K562 (cell line): ENCODE data around the gene CRADD. TPM values are rescaled to one million over a fixed set of nuclear protein-coding genes. Genes with fewer than 3 reads are reported as not detected.

Source experiments
- ATF7 ChIP-seq: fragments of 450-650 bp; IDR thresholded peaks from 2 replicates; pipeline ENCODE4 v1.7.1; 2014; ENCODE audit warnings: mild to moderate bottlenecking, moderate library complexity
- BDP1 ChIP-seq: IDR thresholded peaks from 3 replicates; pipeline ENCODE4 v1.6.1; 2011; ENCODE audit not compliant: insufficient read length, insufficient read depth
- CHD1 ChIP-seq: fragments of 200-600 bp; sonication (generic); IDR thresholded peaks from one replicate; pipeline ENCODE4 v1.6.1; 2012; ENCODE audit warnings: mild to moderate bottlenecking, moderate library complexity, low read length, inconsistent platforms
- EP300 ChIP-seq: IDR thresholded peaks from 2 replicates; pipeline ENCODE4 v1.6.1; 2012; ENCODE audit warnings: low read length, improper control_type of control experiment
- HMGN3 ChIP-seq: IDR thresholded peaks from 2 replicates; pipeline ENCODE4 v1.6.1; 2011; ENCODE audit warnings: borderline replicate concordance, low read depth, mild to moderate bottlenecking, mixed read lengths, low read length; ENCODE audit not compliant: insufficient read length; ENCODE audit errors: extremely low read depth
- MEF2D ChIP-seq: conservative IDR thresholded peaks from 2 replicates; pipeline ENCODE4 v1.6.1; 2016; ENCODE audit warnings: low read depth, missing genetic modification characterization, missing compliant biosample characterization
- NCOA2 ChIP-seq, 2 experiments: fragments of 450-650 bp; IDR thresholded peaks; 2 replicates each; pipeline ENCODE4 v1.6.1; 2018; ENCODE audit warnings: mild to moderate bottlenecking in 2 of 2, moderate library complexity in 1 of 2; ENCODE audit not compliant: partially characterized antibody in 2 of 2
- NR2C2 ChIP-seq, 2 experiments: fragments of 200-800 bp in 1 of 2; sonication (Bioruptor generic) in 1 of 2; sonication (generic) in 1 of 2; formaldehyde crosslinking in 1 of 2; IDR thresholded peaks; 2 replicates each; pipeline versions ENCODE4 v1.6.1 to v1.8.0; 2016 to 2022; ENCODE audit warnings: mild to moderate bottlenecking in 1 of 2, missing compliant biosample characterization in 1 of 2, missing genetic modification characterization in 1 of 2, missing genetic modification reagents in 1 of 2
- NR4A1 ChIP-seq, 2 experiments: fragments of 250-450 bp in 1 of 2; fragments of 450-650 bp in 1 of 2; sonication (Bioruptor Pico) in 1 of 2; IDR thresholded peaks; 2 replicates each; pipeline versions ENCODE4 v1.4.0 to v1.6.1; 2016 to 2020; ENCODE audit warnings: mild to moderate bottlenecking in 2 of 2, missing compliant biosample characterization in 1 of 2, missing genetic modification characterization in 1 of 2, moderate library complexity in 1 of 2
- POLR2H ChIP-seq: IDR thresholded peaks from 2 replicates; pipeline ENCODE4 v1.6.1; 2016; ENCODE audit warnings: missing genetic modification characterization, low read depth, mild to moderate bottlenecking, control low read depth, missing compliant biosample characterization, moderate library complexity
- RBM14 ChIP-seq: fragments of 200-400 bp; formaldehyde crosslinking; IDR thresholded peaks from 2 replicates; pipeline ENCODE4 v1.6.1; 2018; ENCODE audit warnings: low read depth, mild to moderate bottlenecking, low read length, moderate library complexity, borderline replicate concordance; ENCODE audit not compliant: insufficient read depth
- SAFB2 ChIP-seq: fragments of 200-400 bp; formaldehyde crosslinking; IDR thresholded peaks from 2 replicates; pipeline ENCODE4 v1.6.1; 2018; ENCODE audit warnings: borderline replicate concordance, low read length, low read depth, moderate library complexity; ENCODE audit not compliant: severe bottlenecking
- SMAD4 ChIP-seq: fragments of 250-450 bp; sonication (Bioruptor Pico); conservative IDR thresholded peaks from 2 replicates; pipeline ENCODE4 v1.8.0; 2021; ENCODE audit warnings: inconsistent platforms, mild to moderate bottlenecking, moderate library complexity
- U2AF1 ChIP-seq: fragments of 200-400 bp; formaldehyde crosslinking; optimal IDR thresholded peaks from 2 replicates; pipeline ENCODE3; 2017; ENCODE audit warnings: mild to moderate bottlenecking, low read depth, low read length, moderate library complexity
- ZNF124 ChIP-seq: sonication (generic); formaldehyde crosslinking; IDR thresholded peaks from 2 replicates; pipeline ENCODE4 v1.8.1; 2022; ENCODE audit warnings: missing genetic modification reagents
- ZNF143 ChIP-seq: sonication (generic); formaldehyde crosslinking; IDR thresholded peaks from 2 replicates; pipeline ENCODE4 v1.9.0; 2022; ENCODE audit warnings: mild to moderate bottlenecking, missing genetic modification reagents
- ZNF282 ChIP-seq: sonication (generic); formaldehyde crosslinking; IDR thresholded peaks from 2 replicates; pipeline ENCODE4 v1.8.1; 2023; ENCODE audit warnings: missing genetic modification reagents
- ZNF584 ChIP-seq: fragments of 200-800 bp; sonication (Bioruptor generic); IDR thresholded peaks from 2 replicates; pipeline ENCODE4 v1.6.1; 2016; ENCODE audit warnings: low read depth, mild to moderate bottlenecking, missing genetic modification characterization, missing compliant biosample characterization
- polyA plus RNA-seq, 8 experiments: library from polyadenylated mRNA; depleted of rRNA in 4 of 8; stranded (reverse) in 5 of 8; unstranded in 3 of 8; fragments of >200 nt; fragmentation: Nextera tagmentation in 2 of 8; fragmentation: Illumina TruSeq in 1 of 8; extraction: Ambion mirVana in 2 of 8; extraction: Trizol in 1 of 8; gene quantifications; 2 replicates each; pipeline versions ENCODE4 v1.2.1 to v1.2.3, GENCODE V29; 2011 to 2014; ENCODE audit warnings: inconsistent platforms in 1 of 8, missing spikeins in 1 of 8
- total RNA-seq, 7 experiments: library from RNA; depleted of rRNA in 6 of 7; stranded (reverse); fragments of >200 nt in 6 of 7; fragmentation: Illumina TruSeq in 2 of 7; extraction: Trizol in 2 of 7; gene quantifications; 2 replicates each; pipeline versions ENCODE4 v1.2.1 to v1.2.3, GENCODE V29; 2011 to 2021; ENCODE audit warnings: low replicate concordance in 1 of 7
- TF ChIP-seq, protein P1 (sequence below): sonication (generic); formaldehyde crosslinking; IDR thresholded peaks from 2 replicates; pipeline ENCODE4 v1.8.0; 2022; ENCODE audit warnings: mild to moderate bottlenecking, missing genetic modification reagents
- TF ChIP-seq, protein P2 (sequence below): fragments of 450-650 bp; conservative IDR thresholded peaks from 2 replicates; pipeline ENCODE4 v1.6.1; 2016; ENCODE audit warnings: missing genetic modification characterization, low read depth, mild to moderate bottlenecking, missing compliant biosample characterization, moderate library complexity
- TF ChIP-seq, protein P3 (sequence below): fragments of 250-450 bp; sonication (Bioruptor Pico); IDR thresholded peaks from 2 replicates; pipeline ENCODE4 v1.8.0; 2022; ENCODE audit warnings: moderate library complexity, mild to moderate bottlenecking, inconsistent platforms
- TF ChIP-seq, protein P4 (sequence below): sonication (generic); formaldehyde crosslinking; IDR thresholded peaks from 2 replicates; pipeline ENCODE4 v1.9.0; 2022; ENCODE audit warnings: mild to moderate bottlenecking, missing genetic modification reagents

CRADD gene
- total and polyA plus RNA-seq, 9 of the 15 experiments (the other 6 are each of a cell fraction or from before 2014, with no cell fraction given): 20.5 to 41.1 (median 25.9) TPM

GRCh38 chr12:93847517-93848474, 170.6 kb downstream of the CRADD start (continued):
- TF ChIP-seq U2AF1 (no peak), MEF2D (no peak), ZNF584 (CRISPR knock-in tag) (no peak), ZNF282 (CRISPR knock-in tag) (no peak), SAFB2 (no peak), ZNF143 (CRISPR knock-in tag) (no peak), HMGN3 (peak; percentile 44), EP300 (peak; percentile 60; the same call in 1 of the 2 replicates), POLR2H (tag) (0 out of 2 replicates have a peak, but pooled peaks have one; percentile 45), ATF7 (no peak), RBM14 (no peak), NCOA2 (IDR thresholded peaks at IDR 0.05; ENCODE audit: partially characterized antibody in 2 of 2) (no peak), BDP1 (no peak), CHD1 (no peak), NR4A1 (CRISPR knock-in tag; IDR thresholded peaks at IDR 0.05) (no peak), NR4A1 (tag; IDR thresholded peaks at IDR 0.05) (no peak), SMAD4 (CRISPR knock-in tag) (no peak), NR2C2 (CRISPR knock-in tag; IDR thresholded peaks at IDR 0.05) (no peak), NR2C2 (tag; IDR thresholded peaks at IDR 0.05) (peak; percentile 19; the same call in 1 of the 2 replicates), ZNF124 (CRISPR knock-in tag) (no peak)
- TF ChIP-seq, protein P1, sequence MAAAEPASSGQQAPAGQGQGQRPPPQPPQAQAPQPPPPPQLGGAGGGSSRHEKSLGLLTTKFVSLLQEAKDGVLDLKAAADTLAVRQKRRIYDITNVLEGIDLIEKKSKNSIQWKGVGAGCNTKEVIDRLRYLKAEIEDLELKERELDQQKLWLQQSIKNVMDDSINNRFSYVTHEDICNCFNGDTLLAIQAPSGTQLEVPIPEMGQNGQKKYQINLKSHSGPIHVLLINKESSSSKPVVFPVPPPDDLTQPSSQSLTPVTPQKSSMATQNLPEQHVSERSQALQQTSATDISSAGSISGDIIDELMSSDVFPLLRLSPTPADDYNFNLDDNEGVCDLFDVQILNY: no peak
- TF ChIP-seq, protein P2, sequence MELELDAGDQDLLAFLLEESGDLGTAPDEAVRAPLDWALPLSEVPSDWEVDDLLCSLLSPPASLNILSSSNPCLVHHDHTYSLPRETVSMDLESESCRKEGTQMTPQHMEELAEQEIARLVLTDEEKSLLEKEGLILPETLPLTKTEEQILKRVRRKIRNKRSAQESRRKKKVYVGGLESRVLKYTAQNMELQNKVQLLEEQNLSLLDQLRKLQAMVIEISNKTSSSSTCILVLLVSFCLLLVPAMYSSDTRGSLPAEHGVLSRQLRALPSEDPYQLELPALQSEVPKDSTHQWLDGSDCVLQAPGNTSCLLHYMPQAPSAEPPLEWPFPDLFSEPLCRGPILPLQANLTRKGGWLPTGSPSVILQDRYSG (tag): no peak
- TF ChIP-seq, protein P3, sequence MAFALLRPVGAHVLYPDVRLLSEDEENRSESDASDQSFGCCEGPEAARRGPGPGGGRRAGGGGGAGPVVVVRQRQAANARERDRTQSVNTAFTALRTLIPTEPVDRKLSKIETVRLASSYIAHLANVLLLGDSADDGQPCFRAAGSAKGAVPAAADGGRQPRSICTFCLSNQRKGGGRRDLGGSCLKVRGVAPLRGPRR (CRISPR knock-in tag): peak; percentile 37; the same call in 1 of the 2 replicates
- TF ChIP-seq, protein P4, sequence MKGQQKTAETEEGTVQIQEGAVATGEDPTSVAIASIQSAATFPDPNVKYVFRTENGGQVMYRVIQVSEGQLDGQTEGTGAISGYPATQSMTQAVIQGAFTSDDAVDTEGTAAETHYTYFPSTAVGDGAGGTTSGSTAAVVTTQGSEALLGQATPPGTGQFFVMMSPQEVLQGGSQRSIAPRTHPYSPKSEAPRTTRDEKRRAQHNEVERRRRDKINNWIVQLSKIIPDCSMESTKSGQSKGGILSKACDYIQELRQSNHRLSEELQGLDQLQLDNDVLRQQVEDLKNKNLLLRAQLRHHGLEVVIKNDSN (CRISPR knock-in tag): no peak
